Glutamatergic neuron (in vitro differentiated cells): ENCODE measurements around the gene AKAIN1. TPM values are rescaled to one million over a fixed set of nuclear protein-coding genes. Genes with fewer than 3 reads are reported as not detected.

Experiments used
- DNase-seq: peaks from one replicate; pipeline ENCODE4 v3.0.0; 2022
- H3K27ac Mint-ChIP-seq: one replicate; pipeline ENCODE4 v1.8.0; 2020; ENCODE audit warnings: mild to moderate bottlenecking, mixed read lengths, inconsistent platforms; ENCODE audit not compliant: unreplicated experiment
- H3K27me3 Mint-ChIP-seq: one replicate; pipeline ENCODE4 v1.8.0; 2020; ENCODE audit warnings: mild to moderate bottlenecking, moderate library complexity, mixed read lengths, inconsistent platforms; ENCODE audit not compliant: unreplicated experiment
- H3K36me3 Mint-ChIP-seq: one replicate; pipeline ENCODE4 v1.8.0; 2020; ENCODE audit warnings: mild to moderate bottlenecking, mixed read lengths, inconsistent platforms; ENCODE audit not compliant: unreplicated experiment
- H3K4me1 Mint-ChIP-seq: one replicate; pipeline ENCODE4 v1.8.0; 2020; ENCODE audit warnings: mild to moderate bottlenecking, low read depth, mixed read lengths, inconsistent platforms; ENCODE audit not compliant: unreplicated experiment
- H3K4me3 Mint-ChIP-seq: one replicate; pipeline ENCODE4 v1.8.0; 2020; ENCODE audit warnings: mild to moderate bottlenecking, mixed read lengths, inconsistent platforms; ENCODE audit not compliant: unreplicated experiment
- H3K9me3 Mint-ChIP-seq: one replicate; pipeline ENCODE4 v1.8.0; 2020; ENCODE audit warnings: mild to moderate bottlenecking, moderate library complexity, mixed read lengths, inconsistent platforms; ENCODE audit not compliant: unreplicated experiment
- total RNA-seq: library from RNA; stranded (reverse); fragmentation: NEBNext Ultra II Directional; extraction: Animal tissue kit (Norgen Biotek cat#: 25700); gene quantifications from one replicate; pipeline ENCODE4 v1.2.1, GENCODE V29; 2021; ENCODE audit not compliant: unreplicated experiment
- TF ChIP-seq, protein P1 (sequence below): fragments of 200-600 bp; sonication (generic); IDR thresholded peaks from one replicate; pipeline ENCODE4 v1.5.0; 2021; ENCODE audit not compliant: partially characterized antibody, unreplicated experiment

The AKAIN1 gene
- total RNA-seq, 1 donor from 2014 or later, result 14.1 TPM

- TF ChIP-seq, protein P1, sequence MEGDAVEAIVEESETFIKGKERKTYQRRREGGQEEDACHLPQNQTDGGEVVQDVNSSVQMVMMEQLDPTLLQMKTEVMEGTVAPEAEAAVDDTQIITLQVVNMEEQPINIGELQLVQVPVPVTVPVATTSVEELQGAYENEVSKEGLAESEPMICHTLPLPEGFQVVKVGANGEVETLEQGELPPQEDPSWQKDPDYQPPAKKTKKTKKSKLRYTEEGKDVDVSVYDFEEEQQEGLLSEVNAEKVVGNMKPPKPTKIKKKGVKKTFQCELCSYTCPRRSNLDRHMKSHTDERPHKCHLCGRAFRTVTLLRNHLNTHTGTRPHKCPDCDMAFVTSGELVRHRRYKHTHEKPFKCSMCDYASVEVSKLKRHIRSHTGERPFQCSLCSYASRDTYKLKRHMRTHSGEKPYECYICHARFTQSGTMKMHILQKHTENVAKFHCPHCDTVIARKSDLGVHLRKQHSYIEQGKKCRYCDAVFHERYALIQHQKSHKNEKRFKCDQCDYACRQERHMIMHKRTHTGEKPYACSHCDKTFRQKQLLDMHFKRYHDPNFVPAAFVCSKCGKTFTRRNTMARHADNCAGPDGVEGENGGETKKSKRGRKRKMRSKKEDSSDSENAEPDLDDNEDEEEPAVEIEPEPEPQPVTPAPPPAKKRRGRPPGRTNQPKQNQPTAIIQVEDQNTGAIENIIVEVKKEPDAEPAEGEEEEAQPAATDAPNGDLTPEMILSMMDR, result no peak
- Mint-ChIP-seq H3K27me3 (no peaks in the 10 kb centered on the region), H3K4me3 (no peak overlapping the region)
Measured at GRCh38 chr18:5175378-5175777, 21.7 kb downstream of the AKAIN1 start.

GRCh38 chr18:5173646-5174045 is 23.4 kb downstream of the AKAIN1 start:
- Mint-ChIP-seq H3K27me3 (no peaks in the 10 kb centered on the region), H3K27ac (peak overlapping the region; percentile 86)

More at GRCh38 chr18:5175378-5175777, 21.7 kb downstream of the AKAIN1 start:
- Mint-ChIP-seq H3K36me3 (peaks cover 11% of the 10 kb centered on the region), H3K27ac (no peak overlapping the region), H3K9me3 (no peaks in the 10 kb centered on the region), H3K4me1 (peaks cover 5% of the 10 kb centered on the region)
- no peak for DNase-seq

GRCh38 chr18:5173236-5173635 is 23.8 kb downstream of the AKAIN1 start:
- DNase-seq, result no peak
- H3K9me3 Mint-ChIP-seq, result no peaks in the 10 kb centered on the region
- peaks cover 11% of the 10 kb centered on the region for H3K36me3 Mint-ChIP-seq
- H3K4me1 Mint-ChIP-seq, result peaks cover 2% of the 10 kb centered on the region
- H3K4me3 Mint-ChIP-seq, result peak overlapping the region; percentile 26
- peak overlapping the region; percentile 86 for H3K27ac Mint-ChIP-seq
- H3K27me3 Mint-ChIP-seq, result no peaks in the 10 kb centered on the region
- TF ChIP-seq, protein P1, result no peak

More at GRCh38 chr18:5173646-5174045, 23.4 kb downstream of the AKAIN1 start:
- H3K4me1 Mint-ChIP-seq, result peaks cover 2% of the 10 kb centered on the region
- H3K9me3 Mint-ChIP-seq, result no peaks in the 10 kb centered on the region
- TF ChIP-seq, protein P1, result no peak
- H3K36me3 Mint-ChIP-seq, result peaks cover 11% of the 10 kb centered on the region
- H3K4me3 Mint-ChIP-seq, result peak overlapping the region; percentile 26
- peak; percentile 30 for DNase-seq

DNA sequence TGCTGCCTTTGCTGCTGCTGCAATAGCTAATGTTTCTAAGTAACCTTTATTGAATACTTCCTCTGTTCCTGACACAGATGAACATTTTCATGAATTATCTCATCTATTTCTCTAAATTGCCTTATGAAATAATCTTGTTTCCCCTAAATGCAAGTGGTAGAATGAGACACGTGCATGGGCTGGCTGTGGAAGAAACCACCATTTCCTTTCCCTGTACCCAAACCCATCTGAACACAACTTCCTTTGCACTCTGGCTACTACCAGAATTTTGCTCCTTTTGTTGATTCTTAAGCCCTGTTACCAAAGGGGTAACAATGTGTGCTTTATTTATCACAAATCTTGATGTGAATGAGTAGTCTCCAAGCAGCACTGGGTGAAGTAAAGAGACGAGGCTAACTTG is 29.2 kb downstream of the AKAIN1 start:
- H3K4me1 Mint-ChIP-seq, result no peaks in the 10 kb centered on the region
- peaks cover 11% of the 10 kb centered on the region for H3K36me3 Mint-ChIP-seq
- H3K27me3 Mint-ChIP-seq, result no peaks in the 10 kb centered on the region
- H3K27ac Mint-ChIP-seq, result no peak overlapping the region
- TF ChIP-seq, protein P1, result no peak
- no peaks in the 10 kb centered on the region for H3K9me3 Mint-ChIP-seq
- DNase-seq, result no peak
- H3K4me3 Mint-ChIP-seq, result no peak overlapping the region

DNA sequence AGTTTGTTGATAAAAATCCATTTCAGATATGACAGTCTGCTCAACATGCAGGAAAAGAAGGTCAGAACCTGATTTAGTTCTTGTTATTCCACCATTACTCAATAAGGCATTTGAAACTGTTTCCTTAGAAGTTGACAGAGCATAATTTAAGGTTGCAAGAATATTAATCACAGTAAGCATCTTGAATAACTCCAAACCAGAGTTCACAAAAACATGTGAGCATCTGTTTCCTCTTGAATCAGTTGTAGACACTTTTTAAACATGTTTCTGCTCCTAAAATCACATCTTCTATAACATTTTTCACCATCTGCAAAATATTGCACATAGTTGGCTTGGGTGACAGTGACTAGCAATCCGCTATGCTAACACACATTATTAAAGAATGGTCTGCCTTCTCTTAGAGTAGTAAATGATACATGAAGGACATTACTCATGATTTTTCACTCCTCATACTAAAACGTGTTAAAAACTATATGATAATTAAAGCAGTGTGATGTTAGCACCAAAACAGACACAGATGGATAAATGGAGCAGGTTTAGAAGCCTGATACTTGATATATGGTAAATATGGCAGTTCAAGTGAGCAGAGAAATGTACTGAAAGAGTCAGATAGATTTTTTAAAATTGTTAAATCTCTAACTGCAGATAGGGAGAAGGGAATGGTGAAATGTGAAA is 30.3 kb downstream of the AKAIN1 start:
- Mint-ChIP-seq H3K27ac (no peak overlapping the region), H3K4me3 (no peak overlapping the region), H3K9me3 (no peaks in the 10 kb centered on the region), H3K27me3 (no peaks in the 10 kb centered on the region), H3K36me3 (peaks cover 8% of the 10 kb centered on the region), H3K4me1 (no peaks in the 10 kb centered on the region)
- no peak for DNase-seq
- TF ChIP-seq, protein P1, result no peak
